Gastrocnemius medialis (tissue), 4 donors: ENCODE data around the gene CPVL. TPM values are rescaled to one million over a fixed set of nuclear protein-coding genes. Genes with fewer than 3 reads are reported as not detected.

ENCODE experiments used
- ATAC-seq, 2 donors: fragments of 150-250 bp; one replicate each; pipeline ENCODE4 v1.9.1; 2016
- DNase-seq, 2 donors: peaks; one replicate each; pipeline ENCODE4 v3.0.0-alpha.2; 2019
- H3K27ac ChIP-seq, 4 donors: fragments of 200-600 bp; sonication (generic); 1 replicate in 1 of 4; 2 replicates in 3 of 4; pipeline ENCODE4 v1.5.1; 2016 to 2018; ENCODE audit warnings: mild to moderate bottlenecking in 2 of 4, moderate library complexity in 1 of 4
- H3K27me3 ChIP-seq, 3 donors: fragments of 200-600 bp; sonication (generic) in 2 of 3; 1 replicate in 1 of 3; 2 replicates in 2 of 3; pipeline versions ENCODE4 v1.5.1 to v1.6.0; 2016 to 2019; ENCODE audit warnings: mild to moderate bottlenecking in 1 of 3, moderate library complexity in 1 of 3
- H3K36me3 ChIP-seq, 2 donors: fragments of 200-600 bp; sonication (generic) in 1 of 2; one replicate each; pipeline ENCODE4 v1.5.1; 2017 to 2018
- H3K4me1 ChIP-seq, 2 donors: fragments of 200-600 bp; sonication (generic) in 1 of 2; one replicate each; pipeline ENCODE4 v1.5.1; 2016 to 2017; ENCODE audit warnings: mild to moderate bottlenecking in 2 of 2
- H3K4me3 ChIP-seq, 4 donors: fragments of 200-600 bp; sonication (generic) in 3 of 4; 1 replicate in 1 of 4; 2 replicates in 3 of 4; pipeline ENCODE4 v1.5.1; 2016 to 2019; ENCODE audit warnings: mild to moderate bottlenecking in 2 of 4
- H3K9me3 ChIP-seq, 3 donors: fragments of 200-600 bp; sonication (generic) in 2 of 3; 1 replicate in 1 of 3; 2 replicates in 2 of 3; pipeline ENCODE4 v1.5.1; 2016 to 2019
- CTCF ChIP-seq, 5 experiments: fragments of 450-650 bp in 3 of 5; fragments of 200-600 bp in 2 of 5; sonication (generic) in 2 of 5; IDR thresholded peaks in 4 of 5; conservative IDR thresholded peaks in 1 of 5; 1 replicate in 4 of 5; 2 replicates in 1 of 5; pipeline ENCODE4 v1.5.1; 2016 to 2019; ENCODE audit warnings: antibody characterized with exemption in 5 of 5, mild to moderate bottlenecking in 3 of 5, moderate library complexity in 3 of 5
- POLR2A ChIP-seq, 2 donors: fragments of 450-650 bp; IDR thresholded peaks; one replicate each; pipeline ENCODE4 v1.6.1; 2017; ENCODE audit warnings: antibody characterized with exemption in 2 of 2, mild to moderate bottlenecking in 2 of 2, moderate library complexity in 2 of 2
- in situ Hi-C, 4 donors: fragments of 200-750 bp; cut with MboI; loops; one replicate each; pipeline versions ENCODE4 v1.15.0 to v1.8.0; 2017; ENCODE audit warnings: low sequenced_read_pairs in 4 of 4
- intact Hi-C: fragments of 100-400 bp; cut with DNase I; formaldehyde crosslinking; loops from one replicate; pipeline ENCODE4 v1.15.1; 2023; ENCODE audit warnings: low total_unique reads
- total RNA-seq, 4 donors: library from RNA; depleted of rRNA; stranded (reverse); fragments of >200 nt; gene quantifications; one replicate each; pipeline versions ENCODE4 v1.1.0 to v1.2.3, GENCODE V29; 2016

The CPVL gene
- total RNA-seq, 4 donors from 2014 or later = 5.6 to 11.8 (median 6.2) TPM

DNA sequence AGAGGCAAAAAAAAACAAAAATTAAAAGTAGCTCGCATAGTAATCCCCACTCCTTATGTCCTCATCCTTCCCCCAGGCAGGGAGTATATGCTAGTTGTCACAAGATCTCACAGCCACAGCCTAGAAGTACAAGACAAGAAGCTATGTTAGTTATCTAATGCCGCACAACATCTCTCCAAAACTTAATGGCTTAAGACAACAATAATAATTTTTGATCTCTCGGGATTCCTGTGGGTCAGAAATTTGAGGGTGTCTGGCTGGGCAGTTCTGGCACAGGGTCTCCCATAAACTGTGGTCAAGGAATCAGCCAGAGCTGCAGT is 39.7 kb downstream of the CPVL start:
- intact Hi-C loops = loop anchor here (1.0 kb wide), 1 partner anchor 184 kb away; no protein-coding TSS in a partner anchor
- no peak for ATAC-seq

GRCh38 chr7:29105752-29106668 is 40.3 kb downstream of the CPVL start:
- intact Hi-C loops = loop anchor here (1.0 kb wide), 1 partner anchor 184 kb away; no protein-coding TSS in a partner anchor
- TF ChIP-seq CTCF (IDR thresholded peaks at IDR 0.05 in 4 of 5, conservative IDR thresholded peaks at IDR 0.05 in 1 of 5) = peak; percentile 54 to 84 (median 68)
- no peak for TF ChIP-seq POLR2A (IDR thresholded peaks at IDR 0.05)
- Histone ChIP-seq H3K9me3 (no peaks in the 10 kb centered on the region), H3K4me1 (peaks cover 2 to 4% of the 10 kb centered on the region in 2 donors), H3K27ac (no peak overlapping the region), H3K36me3 (no peaks in the 10 kb centered on the region), H3K27me3 (no peaks in the 10 kb centered on the region), H3K4me3 (no peak overlapping the region)
- ATAC-seq = peak; percentile 80 to 87
- DNase-seq = peak in 1 of 2 donors; percentile 24
- in situ Hi-C loops = loop anchor here (5.0 to 10.0 kb wide), 4 partner anchors 151 to 301 kb away; partner anchors contain the start of gene TRIL (in 1 of the 4)

More for the DNA sequence above, 39.7 kb downstream of the CPVL start:
- no peak for DNase-seq
- peak in 1 of 5 experiments; percentile 13 for TF ChIP-seq CTCF (IDR thresholded peaks at IDR 0.05 in 4 of 5, conservative IDR thresholded peaks at IDR 0.05 in 1 of 5)
- no peak for TF ChIP-seq POLR2A (IDR thresholded peaks at IDR 0.05)
- Histone ChIP-seq H3K4me1 (peaks cover 0 to 4% of the 10 kb centered on the region in 2 donors), H3K9me3 (no peaks in the 10 kb centered on the region), H3K4me3 (no peak overlapping the region), H3K36me3 (no peaks in the 10 kb centered on the region), H3K27ac (no peak overlapping the region), H3K27me3 (no peaks in the 10 kb centered on the region)
- in situ Hi-C loops = loop anchor here (5.0 to 10.0 kb wide), 4 partner anchors 152 to 301 kb away; partner anchors contain the start of gene TRIL (in 1 of the 4)

GRCh38 chr7:29105191-29105590 is 41.1 kb downstream of the CPVL start:
- no peaks in the 10 kb centered on the region for H3K27me3 ChIP-seq
- DNase-seq (no peak), ATAC-seq (no peak)
- no peak overlapping the region for H3K27ac ChIP-seq
- no peak overlapping the region for H3K4me3 ChIP-seq
- TF ChIP-seq CTCF (IDR thresholded peaks at IDR 0.05 in 4 of 5, conservative IDR thresholded peaks at IDR 0.05 in 1 of 5) (no peak), POLR2A (IDR thresholded peaks at IDR 0.05) (no peak)
- in situ Hi-C loops (loop anchor here (5.0 to 10.0 kb wide), 4 partner anchors 150 to 302 kb away; partner anchors contain the start of gene TRIL (in 1 of the 4)), intact Hi-C loops (no loop called here)
- no peaks in the 10 kb centered on the region for H3K9me3 ChIP-seq
- H3K36me3 ChIP-seq = no peaks in the 10 kb centered on the region
- H3K4me1 ChIP-seq = peaks cover 11 to 12% of the 10 kb centered on the region in 2 donors

GRCh38 chr7:29102558-29103151 is 43.7 kb downstream of the CPVL start:
- no peaks in the 10 kb centered on the region for H3K36me3 ChIP-seq
- intact Hi-C loops = loop anchor here (1.0 kb wide), 3 partner anchors 146 to 180 kb away; no protein-coding TSS in a partner anchor
- in situ Hi-C loops = loop anchor here in 2 of 4 donors (5.0 to 10.0 kb wide), 3 partner anchors 148 to 302 kb away; partner anchors contain the start of gene TRIL (in 1 of the 2)
- H3K27me3 ChIP-seq = no peaks in the 10 kb centered on the region
- peak; percentile 28 to 46 for DNase-seq
- peaks cover 11 to 14% of the 10 kb centered on the region in 2 donors for H3K4me1 ChIP-seq
- H3K27ac ChIP-seq = no peak overlapping the region
- ATAC-seq = peak; percentile 35 to 55
- H3K9me3 ChIP-seq = no peaks in the 10 kb centered on the region
- H3K4me3 ChIP-seq = no peak overlapping the region
- TF ChIP-seq POLR2A (IDR thresholded peaks at IDR 0.05) (no peak), CTCF (IDR thresholded peaks at IDR 0.05 in 4 of 5, conservative IDR thresholded peaks at IDR 0.05 in 1 of 5) (peak; percentile 17 to 62 (median 52))
